ENCODE measurements around the gene TRAFD1.

DNA sequence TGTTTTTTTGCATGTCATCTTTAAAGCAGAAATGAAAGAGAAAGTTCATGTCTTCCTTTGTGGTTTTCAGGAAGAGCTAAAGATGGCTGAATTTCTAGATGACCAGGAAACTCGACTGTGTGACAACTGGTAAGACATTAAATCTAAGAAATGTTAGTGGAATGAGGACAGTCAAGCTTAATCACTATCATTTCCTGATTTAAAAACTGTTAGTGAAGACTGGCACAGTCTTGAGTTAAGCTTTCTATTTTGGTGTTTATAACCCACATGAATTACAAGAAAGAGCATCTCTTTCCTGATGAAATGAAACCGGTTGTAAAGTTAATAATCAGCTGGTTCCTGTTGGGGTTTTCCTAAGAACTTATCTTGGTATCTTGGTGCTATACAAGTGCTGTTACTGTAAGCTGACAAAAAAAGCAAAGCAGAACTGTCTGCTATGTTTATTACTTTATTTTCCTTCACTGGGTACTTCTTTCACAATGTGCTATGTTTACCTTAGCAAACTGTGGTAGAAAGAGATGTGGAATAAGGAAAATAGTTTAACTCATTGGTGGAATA lies 5.2 kb downstream of the TRAFD1 start:
- no peak for TF ChIP-seq CEBPB (IDR thresholded peaks at IDR 0.05; ENCODE audit: low read depth, low read length)
- no peak for TF ChIP-seq CTCF (IDR thresholded peaks at IDR 0.05; ENCODE audit: control extremely low read depth in 1 of 3, insufficient read depth in 1 of 3, low read depth in 1 of 3, low read length in 3 of 3)
- TF ChIP-seq SP1 (IDR thresholded peaks at IDR 0.05; ENCODE audit: low read depth, low read length) = no peak
- no peak for TF ChIP-seq MAFK (IDR thresholded peaks at IDR 0.05; ENCODE audit: low read depth, low read length)
- TF ChIP-seq POLR2A (IDR thresholded peaks at IDR 0.05; ENCODE audit: control extremely low read depth in 1 of 2, low read depth in 2 of 2, low read length in 2 of 2) = no peak
- no peak for TF ChIP-seq CREB1 (IDR thresholded peaks at IDR 0.05)
- TF ChIP-seq EP300 (IDR thresholded peaks at IDR 0.05; ENCODE audit: borderline replicate concordance in 1 of 2, low read depth in 2 of 2, low read length in 2 of 2) = no peak
- no peak for TF ChIP-seq CBX5 (IDR thresholded peaks at IDR 0.05; ENCODE audit: low read depth, low read length)
- TF ChIP-seq RAD21 (IDR thresholded peaks at IDR 0.05 in 1 of 2, conservative IDR thresholded peaks at IDR 0.05 in 1 of 2; ENCODE audit: low read depth in 2 of 2, low read length in 2 of 2) = no peak
- no peak for TF ChIP-seq TAF1 (IDR thresholded peaks at IDR 0.05; ENCODE audit: low read depth, low read length)
- TF ChIP-seq, protein P1, sequence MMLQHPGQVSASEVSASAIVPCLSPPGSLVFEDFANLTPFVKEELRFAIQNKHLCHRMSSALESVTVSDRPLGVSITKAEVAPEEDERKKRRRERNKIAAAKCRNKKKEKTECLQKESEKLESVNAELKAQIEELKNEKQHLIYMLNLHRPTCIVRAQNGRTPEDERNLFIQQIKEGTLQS (IDR thresholded peaks at IDR 0.05; ENCODE audit: insufficient read depth, low read depth, low read length) = no peak

Measured in H1 (cell line).